HCT116 (cell line): ENCODE measurements around the gene FNBP1L.

Source experiments
- EZH2 ChIP-seq: fragments of 200-600 bp; sonication (generic); IDR thresholded peaks from 2 replicates; pipeline ENCODE4 v1.6.1; 2017; ENCODE audit warnings: antibody characterized with exemption, mixed run types
- EZH2phosphoT487 ChIP-seq: fragments of 200-600 bp; IDR thresholded peaks from 2 replicates; pipeline ENCODE4 v1.6.1; 2018; ENCODE audit warnings: antibody characterized with exemption, borderline replicate concordance
- FOSL1 ChIP-seq: IDR thresholded peaks from 2 replicates; pipeline ENCODE4 v1.6.1; 2012; ENCODE audit warnings: low read depth
- POLR2AphosphoS5 ChIP-seq: IDR thresholded peaks from 2 replicates; pipeline ENCODE4 v1.6.1; 2011; ENCODE audit warnings: mild to moderate bottlenecking, low read depth, low read length, moderate library complexity
- RAD21 ChIP-seq: IDR thresholded peaks from 2 replicates; pipeline ENCODE4 v1.6.1; 2012; ENCODE audit warnings: low read depth, mild to moderate bottlenecking
- SP1 ChIP-seq: IDR thresholded peaks from 2 replicates; pipeline ENCODE4 v1.6.1; 2012; ENCODE audit warnings: low read depth
- SRF ChIP-seq: IDR thresholded peaks from 2 replicates; pipeline ENCODE4 v1.6.1; 2012; ENCODE audit warnings: low read depth
- TCF7L2 ChIP-seq: IDR thresholded peaks from 2 replicates; pipeline ENCODE4 v1.7.0; 2011; ENCODE audit warnings: borderline replicate concordance, inconsistent platforms; ENCODE audit not compliant: insufficient read depth, insufficient read length; ENCODE audit errors: extremely low read depth
- TF ChIP-seq, protein P1 (sequence below): IDR thresholded peaks from 2 replicates; pipeline ENCODE4 v1.6.1; 2012; ENCODE audit warnings: low read depth
- TF ChIP-seq, protein P2 (sequence below), 3 experiments: fragments of 200-600 bp in 1 of 3; sonication (generic) in 1 of 3; IDR thresholded peaks in 2 of 3; conservative IDR thresholded peaks in 1 of 3; 2 replicates each; pipeline ENCODE4 v1.5.1; 2012 to 2017; ENCODE audit warnings: low read depth in 2 of 3, low read length in 2 of 3, antibody characterized with exemption in 1 of 3, borderline replicate concordance in 1 of 3, control low read depth in 1 of 3, mild to moderate bottlenecking in 1 of 3, mixed read lengths in 1 of 3, mixed run types in 1 of 3, moderate library complexity in 1 of 3; ENCODE audit not compliant: insufficient read depth in 1 of 3
- TF ChIP-seq, protein P3 (sequence below): IDR thresholded peaks from 2 replicates; pipeline ENCODE4 v1.6.1; 2012
- TF ChIP-seq, protein P4 (sequence below): IDR thresholded peaks from 2 replicates; pipeline ENCODE4 v1.6.1; 2011; ENCODE audit warnings: mild to moderate bottlenecking, low read length, moderate library complexity; ENCODE audit not compliant: insufficient replicate concordance; ENCODE audit errors: extremely low read depth

DNA sequence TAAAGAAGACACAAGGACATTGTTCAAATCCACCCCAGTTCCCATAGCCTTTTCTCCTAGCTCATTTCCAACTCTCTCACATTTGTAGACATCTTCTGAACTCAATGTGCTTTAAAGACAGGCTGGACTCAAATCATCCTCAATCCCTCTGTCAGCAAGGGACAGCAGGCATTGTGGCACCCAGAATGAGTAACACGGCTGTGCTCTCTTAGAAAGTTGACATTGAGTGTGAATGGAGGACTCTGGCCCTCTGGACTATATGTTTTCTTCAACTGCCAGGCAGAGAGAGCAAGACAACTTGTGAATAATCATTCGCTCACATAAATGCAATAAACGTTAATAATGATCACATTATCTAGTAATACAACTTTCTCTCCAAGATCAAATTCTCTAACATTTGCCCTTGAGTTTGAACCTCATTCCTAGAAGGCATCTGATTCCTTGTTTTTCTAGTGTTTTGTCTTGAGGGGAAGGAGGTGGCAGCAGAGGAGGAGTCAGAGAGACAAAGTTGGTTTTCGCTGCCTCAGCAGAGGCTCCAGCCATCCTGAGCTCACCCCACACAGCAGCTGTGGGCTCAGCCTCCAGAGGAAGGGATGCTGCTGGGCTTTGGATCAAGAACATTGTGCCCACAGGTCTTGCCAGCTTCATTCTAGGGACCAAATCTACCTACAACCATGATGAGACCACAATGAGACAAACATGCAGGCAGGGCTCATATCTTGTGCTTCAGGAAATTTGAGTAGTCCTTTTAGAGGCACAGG is 148.6 kb downstream of the FNBP1L start:
- TF ChIP-seq RAD21 (no peak), TCF7L2 (no peak), POLR2AphosphoS5 (no peak), EZH2 (no peak), FOSL1 (no peak), EZH2phosphoT487 (no peak), SRF (no peak), SP1 (no peak)
- TF ChIP-seq, protein P1, sequence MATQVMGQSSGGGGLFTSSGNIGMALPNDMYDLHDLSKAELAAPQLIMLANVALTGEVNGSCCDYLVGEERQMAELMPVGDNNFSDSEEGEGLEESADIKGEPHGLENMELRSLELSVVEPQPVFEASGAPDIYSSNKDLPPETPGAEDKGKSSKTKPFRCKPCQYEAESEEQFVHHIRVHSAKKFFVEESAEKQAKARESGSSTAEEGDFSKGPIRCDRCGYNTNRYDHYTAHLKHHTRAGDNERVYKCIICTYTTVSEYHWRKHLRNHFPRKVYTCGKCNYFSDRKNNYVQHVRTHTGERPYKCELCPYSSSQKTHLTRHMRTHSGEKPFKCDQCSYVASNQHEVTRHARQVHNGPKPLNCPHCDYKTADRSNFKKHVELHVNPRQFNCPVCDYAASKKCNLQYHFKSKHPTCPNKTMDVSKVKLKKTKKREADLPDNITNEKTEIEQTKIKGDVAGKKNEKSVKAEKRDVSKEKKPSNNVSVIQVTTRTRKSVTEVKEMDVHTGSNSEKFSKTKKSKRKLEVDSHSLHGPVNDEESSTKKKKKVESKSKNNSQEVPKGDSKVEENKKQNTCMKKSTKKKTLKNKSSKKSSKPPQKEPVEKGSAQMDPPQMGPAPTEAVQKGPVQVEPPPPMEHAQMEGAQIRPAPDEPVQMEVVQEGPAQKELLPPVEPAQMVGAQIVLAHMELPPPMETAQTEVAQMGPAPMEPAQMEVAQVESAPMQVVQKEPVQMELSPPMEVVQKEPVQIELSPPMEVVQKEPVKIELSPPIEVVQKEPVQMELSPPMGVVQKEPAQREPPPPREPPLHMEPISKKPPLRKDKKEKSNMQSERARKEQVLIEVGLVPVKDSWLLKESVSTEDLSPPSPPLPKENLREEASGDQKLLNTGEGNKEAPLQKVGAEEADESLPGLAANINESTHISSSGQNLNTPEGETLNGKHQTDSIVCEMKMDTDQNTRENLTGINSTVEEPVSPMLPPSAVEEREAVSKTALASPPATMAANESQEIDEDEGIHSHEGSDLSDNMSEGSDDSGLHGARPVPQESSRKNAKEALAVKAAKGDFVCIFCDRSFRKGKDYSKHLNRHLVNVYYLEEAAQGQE: no peak
- TF ChIP-seq, protein P2, sequence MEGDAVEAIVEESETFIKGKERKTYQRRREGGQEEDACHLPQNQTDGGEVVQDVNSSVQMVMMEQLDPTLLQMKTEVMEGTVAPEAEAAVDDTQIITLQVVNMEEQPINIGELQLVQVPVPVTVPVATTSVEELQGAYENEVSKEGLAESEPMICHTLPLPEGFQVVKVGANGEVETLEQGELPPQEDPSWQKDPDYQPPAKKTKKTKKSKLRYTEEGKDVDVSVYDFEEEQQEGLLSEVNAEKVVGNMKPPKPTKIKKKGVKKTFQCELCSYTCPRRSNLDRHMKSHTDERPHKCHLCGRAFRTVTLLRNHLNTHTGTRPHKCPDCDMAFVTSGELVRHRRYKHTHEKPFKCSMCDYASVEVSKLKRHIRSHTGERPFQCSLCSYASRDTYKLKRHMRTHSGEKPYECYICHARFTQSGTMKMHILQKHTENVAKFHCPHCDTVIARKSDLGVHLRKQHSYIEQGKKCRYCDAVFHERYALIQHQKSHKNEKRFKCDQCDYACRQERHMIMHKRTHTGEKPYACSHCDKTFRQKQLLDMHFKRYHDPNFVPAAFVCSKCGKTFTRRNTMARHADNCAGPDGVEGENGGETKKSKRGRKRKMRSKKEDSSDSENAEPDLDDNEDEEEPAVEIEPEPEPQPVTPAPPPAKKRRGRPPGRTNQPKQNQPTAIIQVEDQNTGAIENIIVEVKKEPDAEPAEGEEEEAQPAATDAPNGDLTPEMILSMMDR (IDR thresholded peaks at IDR 0.05 in 2 of 3, conservative IDR thresholded peaks at IDR 0.05 in 1 of 3; ENCODE audit: borderline replicate concordance in 1 of 3, insufficient read depth in 1 of 3, low read depth in 2 of 3, low read length in 2 of 3): no peak
- TF ChIP-seq, protein P3, sequence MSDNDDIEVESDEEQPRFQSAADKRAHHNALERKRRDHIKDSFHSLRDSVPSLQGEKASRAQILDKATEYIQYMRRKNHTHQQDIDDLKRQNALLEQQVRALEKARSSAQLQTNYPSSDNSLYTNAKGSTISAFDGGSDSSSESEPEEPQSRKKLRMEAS: no peak
- TF ChIP-seq, protein P4, sequence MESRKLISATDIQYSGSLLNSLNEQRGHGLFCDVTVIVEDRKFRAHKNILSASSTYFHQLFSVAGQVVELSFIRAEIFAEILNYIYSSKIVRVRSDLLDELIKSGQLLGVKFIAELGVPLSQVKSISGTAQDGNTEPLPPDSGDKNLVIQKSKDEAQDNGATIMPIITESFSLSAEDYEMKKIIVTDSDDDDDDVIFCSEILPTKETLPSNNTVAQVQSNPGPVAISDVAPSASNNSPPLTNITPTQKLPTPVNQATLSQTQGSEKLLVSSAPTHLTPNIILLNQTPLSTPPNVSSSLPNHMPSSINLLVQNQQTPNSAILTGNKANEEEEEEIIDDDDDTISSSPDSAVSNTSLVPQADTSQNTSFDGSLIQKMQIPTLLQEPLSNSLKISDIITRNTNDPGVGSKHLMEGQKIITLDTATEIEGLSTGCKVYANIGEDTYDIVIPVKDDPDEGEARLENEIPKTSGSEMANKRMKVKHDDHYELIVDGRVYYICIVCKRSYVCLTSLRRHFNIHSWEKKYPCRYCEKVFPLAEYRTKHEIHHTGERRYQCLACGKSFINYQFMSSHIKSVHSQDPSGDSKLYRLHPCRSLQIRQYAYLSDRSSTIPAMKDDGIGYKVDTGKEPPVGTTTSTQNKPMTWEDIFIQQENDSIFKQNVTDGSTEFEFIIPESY: no peak
